GM21360 (cell line): ENCODE data around the gene ALOX12B.
"Not testable (repeated sequence)": the region's sequence is repeated elsewhere in the genome, so short reads cannot be mapped to it uniquely, and the experiment has no call there.

Experiments
- ATAC-seq: cut with Tn5 transposase; IDR thresholded peaks from one replicate; pipeline ENCODE4 v1.9.1; 2021; ENCODE audit warnings: mild to moderate bottlenecking, moderate library complexity; ENCODE audit not compliant: unreplicated experiment

The ALOX12B gene

DNA sequence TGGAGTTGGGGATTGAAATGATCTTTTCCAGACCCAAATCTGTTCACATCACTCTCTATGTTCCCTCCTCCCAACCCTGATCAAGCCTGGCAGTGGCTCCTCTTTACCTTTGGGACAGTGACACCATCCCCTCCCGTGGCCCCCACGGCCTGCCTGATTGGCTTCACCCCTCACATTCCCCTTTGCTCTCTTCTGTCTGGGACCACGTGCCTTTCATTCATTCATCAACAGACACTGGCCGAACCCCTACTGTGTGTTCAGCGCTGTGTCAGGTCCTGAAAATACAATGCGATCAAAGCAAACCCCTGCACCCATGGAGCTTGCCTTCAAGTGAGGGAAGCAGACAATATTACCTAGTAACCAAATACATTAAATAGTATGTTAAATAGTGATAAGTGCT, 2.2 kb upstream of the ALOX12B start:
- no peak for ATAC-seq

DNA sequence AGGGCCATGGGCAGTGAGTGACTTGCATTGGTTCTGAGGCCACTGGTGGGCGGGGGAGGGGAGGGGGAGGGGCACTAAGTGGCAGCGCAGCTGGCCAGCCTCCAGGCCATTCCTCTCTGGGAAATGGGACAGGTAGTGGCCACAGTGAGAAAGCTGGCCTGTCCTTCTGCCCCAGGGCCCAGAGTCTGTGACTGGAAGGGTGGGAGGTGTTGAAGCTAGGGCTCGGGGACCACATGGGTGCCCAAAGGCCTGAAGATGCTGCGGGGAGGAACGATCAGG, 375 bp upstream of the ALOX12B start:
- ATAC-seq = no peak

DNA sequence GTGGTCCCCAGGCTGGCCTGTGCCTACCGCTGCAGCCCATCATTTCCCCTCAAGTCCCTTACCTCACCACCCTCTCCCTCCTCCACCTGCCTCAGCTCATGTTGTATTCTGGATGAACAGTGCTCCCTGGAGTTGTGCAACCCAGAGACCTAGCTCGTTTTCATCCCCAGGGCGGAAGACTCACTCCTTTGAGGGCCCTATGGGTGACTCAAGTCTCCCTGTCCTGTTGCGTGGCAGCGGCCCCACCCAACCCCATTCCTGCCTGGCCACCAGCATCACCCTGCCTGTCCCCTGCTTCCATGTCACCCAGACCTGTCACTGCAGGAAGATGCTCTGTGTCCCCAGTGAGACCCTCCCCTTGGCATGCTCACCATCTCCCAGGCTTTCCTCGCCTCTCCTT, 3.3 kb downstream of the ALOX12B start:
- no peak for ATAC-seq

DNA sequence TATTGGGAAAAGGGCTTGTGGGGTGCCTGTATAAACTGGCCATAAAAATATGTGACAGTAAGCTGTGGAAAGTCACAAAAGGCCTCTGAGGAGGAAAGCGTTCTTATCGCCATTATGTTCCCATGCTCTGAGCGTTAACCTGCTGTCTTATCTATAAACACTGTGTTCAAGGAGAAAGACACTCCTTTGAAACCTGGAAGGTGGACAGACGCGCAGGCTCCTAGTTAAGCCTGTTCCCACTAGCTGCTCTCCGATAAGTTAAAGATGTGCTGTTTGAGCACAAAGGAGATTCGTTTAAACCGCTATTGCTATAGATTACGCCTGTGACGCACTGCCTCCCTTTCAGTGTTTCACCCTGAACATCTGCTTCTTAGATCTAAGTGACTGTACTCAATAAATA, 5.2 kb downstream of the ALOX12B start:
- ATAC-seq = no peak

DNA sequence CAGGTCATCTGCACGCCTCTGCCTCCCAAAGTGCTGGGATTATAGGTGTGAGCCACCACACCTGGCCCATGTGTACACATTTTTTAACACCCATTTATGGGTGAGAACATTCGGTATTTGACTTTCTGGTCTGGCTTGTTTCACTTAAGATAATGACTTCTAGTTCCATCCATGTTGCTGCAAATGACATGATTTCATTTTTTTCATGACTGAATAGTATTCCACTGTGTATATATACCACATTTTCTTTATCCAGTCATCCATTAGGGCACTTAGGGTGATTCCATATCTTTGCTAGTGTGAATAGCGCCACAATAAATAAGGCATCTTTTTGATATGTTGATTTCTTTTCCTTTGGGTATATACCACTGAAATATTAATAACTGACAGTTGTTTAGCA, 5.6 kb downstream of the ALOX12B start:
- no peak for ATAC-seq

DNA sequence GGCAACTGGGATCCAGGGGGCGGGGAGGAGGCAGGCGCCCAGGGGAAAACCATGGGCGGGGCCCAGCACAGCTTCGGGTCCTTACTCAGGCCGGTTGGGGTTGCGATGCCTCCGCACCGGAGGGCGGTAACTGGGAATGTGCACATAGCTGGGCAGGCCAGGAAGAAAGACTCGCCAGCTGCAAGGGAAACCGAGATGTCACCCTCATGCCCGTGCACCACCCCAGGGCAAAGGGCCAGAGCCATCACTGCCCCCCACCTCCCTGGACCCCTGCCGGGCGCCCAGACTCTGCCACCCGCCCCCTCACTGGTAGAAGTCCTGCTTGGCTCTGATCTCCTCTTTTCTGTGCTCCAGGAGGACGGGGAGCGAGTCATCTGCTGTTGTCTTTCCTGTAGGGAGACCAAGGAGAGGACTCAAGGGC, 6.7 kb downstream of the ALOX12B start:
- no peak for ATAC-seq

DNA sequence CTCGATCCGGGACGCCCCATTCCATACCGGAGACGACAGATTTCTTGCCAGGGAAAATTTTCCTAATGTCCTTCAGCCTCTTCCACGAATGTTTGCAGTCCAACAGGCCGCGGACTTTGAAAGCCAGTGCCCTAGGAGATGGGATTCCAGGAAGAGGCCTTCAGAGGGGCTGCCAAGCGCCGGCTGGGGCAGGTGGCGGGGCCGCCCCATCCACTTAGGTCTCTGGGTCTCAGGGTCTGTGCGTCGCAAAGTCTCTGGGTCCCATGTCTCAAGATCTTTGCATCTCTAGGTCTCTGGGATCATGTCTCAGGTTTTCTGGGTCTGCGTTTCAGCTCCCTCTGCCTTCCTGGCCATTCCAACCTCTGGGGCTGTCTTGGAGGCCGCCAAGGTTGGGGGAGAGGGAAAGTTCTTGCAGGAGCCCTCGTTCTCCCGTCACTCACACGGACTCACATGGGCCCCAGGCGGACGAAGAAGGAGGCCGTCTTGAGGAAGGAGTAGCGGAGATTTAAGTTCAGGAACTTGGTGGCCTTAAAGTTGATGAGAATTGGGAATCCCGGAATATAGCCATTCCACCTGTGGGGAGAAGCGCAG, 7.2 kb downstream of the ALOX12B start:
- no peak for ATAC-seq

DNA sequence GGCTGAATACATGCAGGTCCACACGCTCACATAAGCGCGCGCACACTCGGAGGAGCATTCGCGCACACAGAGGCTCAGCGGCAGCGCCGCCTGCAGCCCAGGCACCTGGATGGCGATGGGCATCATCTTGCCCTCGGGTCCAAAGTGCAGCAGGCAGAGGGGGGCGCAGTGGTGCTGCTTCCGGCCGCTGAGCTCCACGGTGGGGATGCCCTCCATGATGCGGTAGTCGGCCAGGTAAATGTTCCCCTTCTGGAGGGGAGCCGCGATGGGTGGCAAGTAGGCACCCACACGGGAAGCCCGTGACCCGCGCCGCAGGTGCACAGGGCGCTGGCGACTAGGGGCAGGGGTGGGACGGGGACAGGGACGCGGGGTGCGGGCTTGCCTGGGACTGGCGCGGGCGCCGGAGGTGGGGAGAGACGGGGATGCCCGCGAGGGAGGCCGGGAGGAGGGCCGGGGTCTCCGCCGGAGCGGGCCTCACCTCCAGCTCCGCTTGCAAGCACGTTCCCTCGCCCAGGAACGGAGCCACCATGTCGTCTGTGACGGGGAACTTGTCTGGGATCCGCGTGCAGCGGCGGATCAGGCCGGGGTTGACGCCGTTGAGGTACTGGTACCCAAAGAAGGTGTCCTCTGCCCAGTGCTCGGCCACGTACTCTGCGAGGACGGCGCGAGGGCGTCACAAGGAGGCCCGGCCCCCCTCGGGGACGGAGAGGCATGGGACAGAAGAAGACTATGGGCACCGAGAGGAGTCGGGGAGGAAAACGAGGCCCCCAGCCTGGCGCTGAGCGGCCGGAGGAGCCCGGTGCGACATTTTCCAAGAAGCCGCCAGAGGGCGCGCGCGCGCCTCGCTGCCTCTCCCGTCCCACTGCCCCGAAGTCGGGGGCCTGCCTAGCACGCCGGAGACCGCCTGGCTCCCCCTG, 8.0 kb downstream of the ALOX12B start:
- ATAC-seq = no peak

DNA sequence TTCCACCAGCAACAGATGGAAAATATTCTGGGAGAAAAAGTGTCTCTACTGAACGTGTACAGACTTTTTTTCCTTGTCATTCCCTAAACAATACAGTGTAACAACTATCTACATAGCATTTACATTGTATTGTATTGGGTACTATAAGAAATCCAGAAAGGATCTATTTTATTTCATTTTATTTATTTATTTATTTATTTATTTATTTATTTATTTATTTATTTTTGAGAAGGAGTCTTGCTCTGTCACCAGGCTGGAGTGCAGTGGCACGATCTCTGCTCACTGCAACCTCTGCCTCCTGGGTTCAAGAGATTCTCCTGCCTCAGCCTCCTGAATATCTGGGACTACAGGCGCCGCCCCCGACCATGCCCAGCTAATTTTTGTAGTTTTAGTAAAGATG, 9.6 kb downstream of the ALOX12B start:
- not testable (repeated sequence) for ATAC-seq

DNA sequence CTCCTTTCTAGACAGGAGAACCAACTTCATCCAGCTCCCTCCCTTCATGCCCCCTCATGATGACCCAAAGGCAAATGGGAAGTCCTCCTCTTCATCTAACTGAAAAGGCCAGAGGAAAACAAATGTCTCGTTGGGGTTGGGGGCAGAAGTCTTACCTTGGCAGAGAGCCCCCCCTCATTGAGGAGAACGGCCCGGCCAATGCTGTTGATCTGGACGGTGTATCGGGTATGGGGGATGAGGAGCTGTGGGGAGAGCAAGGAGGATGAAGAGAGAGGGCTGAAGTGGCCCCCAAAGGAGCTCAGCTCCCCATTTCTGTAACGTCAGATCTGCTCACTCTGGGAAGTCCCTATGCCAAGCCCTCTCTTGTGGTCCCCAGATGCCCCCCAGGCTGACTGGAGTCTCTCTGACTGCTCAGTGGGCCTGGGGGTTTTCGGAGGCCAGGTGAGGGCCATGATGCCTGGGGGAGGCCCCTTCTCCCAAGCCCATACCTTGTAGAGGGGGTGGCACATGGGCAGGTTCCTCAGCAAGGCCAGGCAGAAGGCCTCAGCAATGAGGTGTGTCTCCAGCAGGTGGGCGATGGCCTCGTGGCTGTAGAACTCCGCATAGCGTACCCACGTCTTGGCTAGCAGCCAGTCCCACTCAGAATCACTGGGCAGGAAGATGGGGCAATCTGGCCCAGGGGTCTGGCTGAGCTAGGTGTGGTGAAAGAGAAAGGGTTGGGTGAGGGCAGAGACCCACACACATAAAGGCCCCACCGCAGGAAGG, 10.8 kb downstream of the ALOX12B start:
- ATAC-seq = no peak

DNA sequence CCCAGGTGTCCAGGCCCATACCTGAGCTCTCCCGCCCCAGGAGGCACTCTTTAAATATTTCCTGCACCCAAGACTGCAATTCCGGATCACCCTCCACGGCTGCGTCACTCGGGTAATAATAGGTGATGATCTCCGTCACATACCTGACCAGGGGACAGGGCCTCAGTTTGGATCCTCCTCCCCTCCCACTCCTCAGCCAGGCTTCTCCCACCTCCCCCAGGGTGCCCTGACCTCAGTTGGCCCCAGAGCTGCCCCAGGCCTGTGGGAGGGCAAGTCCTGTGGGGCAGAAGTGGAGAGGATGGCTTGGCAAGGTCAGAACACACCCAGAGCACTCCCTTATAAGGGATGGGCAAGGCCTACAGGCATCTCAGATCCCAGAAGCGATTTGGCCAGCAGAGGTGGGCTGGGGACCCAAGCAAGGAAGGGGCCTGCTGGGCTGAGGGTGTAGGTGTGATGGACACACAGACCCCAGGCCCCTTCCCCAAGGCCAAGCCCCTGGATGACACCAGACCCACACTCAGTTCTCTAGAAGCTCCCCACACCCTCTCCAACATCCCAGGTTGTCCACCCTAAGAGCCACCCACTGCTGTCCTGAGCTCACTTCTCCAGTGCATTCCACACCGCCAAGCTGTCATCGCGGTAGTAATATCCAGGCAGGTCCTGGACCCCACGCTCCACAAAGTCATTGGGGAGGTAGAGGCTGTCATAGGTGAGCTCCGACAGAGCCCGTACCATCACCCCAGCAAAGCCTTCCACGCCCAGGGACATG, 11.8 kb downstream of the ALOX12B start:
- ATAC-seq = no peak

DNA sequence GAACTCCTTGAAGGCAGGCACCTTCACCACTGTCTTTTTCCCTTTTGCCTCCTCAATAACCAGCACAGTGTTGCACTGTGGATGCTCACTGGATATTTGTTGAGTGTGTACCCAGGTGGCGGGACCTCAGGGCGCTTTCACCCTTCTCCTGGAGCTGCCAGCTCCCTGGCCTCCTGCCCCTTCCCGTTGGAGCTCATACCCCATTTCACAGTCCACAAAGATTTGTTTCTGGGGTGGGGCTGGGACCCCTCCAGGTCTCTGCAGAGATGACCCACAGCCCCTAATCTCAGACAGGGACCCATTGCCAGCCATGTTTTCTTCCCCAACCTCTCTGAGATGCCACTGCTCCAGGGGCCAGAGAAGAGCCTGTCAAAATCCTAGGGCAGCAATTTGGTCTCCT, 12.4 kb downstream of the ALOX12B start:
- ATAC-seq = no peak

DNA sequence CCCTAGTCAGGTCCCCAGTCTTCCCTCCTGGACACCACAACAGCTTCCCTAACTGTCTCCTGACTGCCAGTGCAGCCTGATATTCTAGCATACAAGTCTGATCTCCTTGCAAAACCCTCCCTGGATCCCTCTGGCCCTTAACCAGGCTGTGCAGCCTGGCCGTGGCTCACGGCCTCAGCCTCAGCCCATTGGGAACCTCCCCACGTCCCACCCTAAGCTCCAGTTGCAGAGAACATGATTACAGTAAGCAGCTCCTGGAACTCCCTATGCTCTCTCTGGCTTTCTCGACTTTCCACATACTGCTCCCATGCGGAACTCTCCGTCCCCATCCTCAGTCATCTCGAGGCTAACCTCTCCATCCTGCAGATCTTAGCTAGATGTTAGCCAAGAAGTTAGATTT, 13.0 kb downstream of the ALOX12B start:
- ATAC-seq = no peak

DNA sequence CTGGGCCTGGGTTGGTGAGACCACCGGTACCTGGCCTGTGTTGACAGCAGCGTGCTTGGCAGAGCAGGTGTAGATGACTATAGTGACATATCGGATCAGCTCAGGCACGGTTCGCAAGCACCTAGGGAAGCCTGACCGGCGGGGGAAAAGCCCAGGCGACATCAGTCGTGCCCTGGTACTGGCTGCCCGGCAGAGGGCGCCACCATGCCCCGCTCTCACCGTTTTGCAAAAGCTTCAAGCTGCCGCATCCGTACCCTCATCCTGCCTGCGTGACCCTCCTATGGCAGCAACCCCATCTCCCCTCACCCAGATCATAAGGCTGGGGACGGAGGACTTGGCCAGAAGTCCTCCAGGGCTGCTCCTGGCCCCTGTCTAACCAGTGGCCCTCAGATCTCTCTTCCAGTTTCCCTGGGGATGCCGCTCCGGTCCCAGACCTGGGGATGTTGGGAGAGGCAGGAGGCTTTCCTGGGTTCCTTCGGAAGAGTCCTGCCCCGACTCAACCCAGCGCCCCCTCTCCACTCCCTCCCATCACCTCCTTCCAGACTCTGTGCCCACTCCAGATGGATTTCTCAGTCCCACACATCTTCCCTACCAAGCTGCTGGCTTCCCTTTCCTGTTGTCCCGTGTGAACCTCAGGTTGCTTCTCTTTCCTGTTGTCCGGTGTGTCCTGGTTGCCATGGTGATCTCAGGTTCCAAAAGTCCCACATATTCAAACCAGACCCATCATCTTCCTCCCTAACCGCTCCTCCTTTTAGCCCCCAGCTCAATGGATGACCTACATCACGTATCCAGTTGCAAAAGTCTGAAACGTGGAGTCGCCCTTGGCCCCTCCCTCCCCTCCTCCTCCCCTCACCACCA, 13.7 kb downstream of the ALOX12B start:
- ATAC-seq = no peak

DNA sequence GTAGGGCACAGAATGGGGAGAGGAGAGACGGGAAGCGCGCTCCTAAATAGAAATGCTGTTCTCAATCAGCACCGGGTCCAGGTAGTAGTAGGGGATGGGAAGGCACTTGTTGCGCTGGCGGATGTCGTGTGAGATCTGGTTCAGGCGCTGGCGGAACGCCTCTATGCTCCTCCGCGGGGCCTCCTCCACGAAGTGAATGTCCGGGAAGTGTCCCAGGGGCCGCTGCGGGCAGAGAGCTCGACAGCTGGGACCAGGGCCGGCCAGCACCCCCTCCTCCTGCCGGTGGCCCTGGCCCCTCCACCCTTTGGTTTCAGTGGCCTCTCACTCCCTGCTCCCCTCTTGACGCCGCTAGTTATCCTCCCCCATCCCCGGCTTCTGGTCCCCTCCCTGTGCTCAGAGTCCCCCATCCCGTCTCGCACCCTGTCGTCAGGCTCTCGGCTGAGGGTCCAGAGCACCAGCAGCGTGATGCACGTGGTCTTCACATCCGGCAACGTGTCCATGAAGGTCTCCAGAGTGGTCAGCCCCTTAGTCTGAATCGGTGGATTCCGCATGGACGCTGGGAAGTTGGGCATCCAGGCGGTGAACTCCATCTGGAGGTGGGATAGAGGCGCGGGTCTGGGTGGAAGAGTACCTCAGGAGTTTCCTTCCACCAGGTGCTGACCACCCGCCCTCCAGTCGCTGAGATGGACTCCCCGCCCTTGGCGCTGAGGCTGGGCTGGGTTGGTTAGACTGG, 14.6 kb downstream of the ALOX12B start:
- ATAC-seq = no peak

DNA sequence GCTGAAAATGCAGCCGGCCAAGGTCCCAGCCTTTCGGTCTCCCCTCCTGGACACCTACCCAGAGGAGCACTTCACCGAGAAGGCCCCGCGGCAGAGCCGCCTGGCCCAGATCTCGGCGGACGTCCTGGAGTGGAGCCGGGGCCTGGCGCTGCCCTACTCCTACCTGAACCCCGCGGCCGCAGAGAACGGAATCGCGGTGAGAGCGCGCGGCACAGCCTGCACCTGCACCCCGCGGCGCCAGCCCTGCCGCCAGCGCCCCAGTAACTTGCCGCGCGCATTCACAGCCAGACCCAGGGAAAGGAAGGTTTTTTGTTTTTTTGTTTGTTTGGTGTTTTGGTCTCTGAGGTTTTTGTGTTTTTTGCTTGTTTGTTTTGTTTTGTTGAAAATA, 15.2 kb downstream of the ALOX12B start:
- no peak for ATAC-seq

DNA sequence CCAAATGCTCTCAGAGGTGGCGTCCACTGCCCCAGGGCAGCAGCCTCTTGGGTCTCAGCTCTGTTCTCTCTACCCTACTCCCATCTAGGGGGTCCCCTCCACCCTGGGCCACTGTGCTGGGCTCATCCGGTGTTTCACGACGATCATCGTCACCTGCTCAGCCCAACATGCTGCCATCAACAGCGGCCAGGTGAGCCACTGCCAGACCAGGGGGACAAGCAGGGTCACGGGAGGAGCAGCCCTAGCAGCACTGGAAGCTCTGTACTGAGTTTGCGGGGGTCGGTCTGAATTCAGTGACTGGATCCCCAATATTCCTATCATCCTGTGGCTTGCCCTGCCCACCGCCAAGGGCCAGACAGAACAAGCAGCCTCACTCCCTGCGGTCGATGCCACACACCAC, 16.0 kb downstream of the ALOX12B start:
- no peak for ATAC-seq

DNA sequence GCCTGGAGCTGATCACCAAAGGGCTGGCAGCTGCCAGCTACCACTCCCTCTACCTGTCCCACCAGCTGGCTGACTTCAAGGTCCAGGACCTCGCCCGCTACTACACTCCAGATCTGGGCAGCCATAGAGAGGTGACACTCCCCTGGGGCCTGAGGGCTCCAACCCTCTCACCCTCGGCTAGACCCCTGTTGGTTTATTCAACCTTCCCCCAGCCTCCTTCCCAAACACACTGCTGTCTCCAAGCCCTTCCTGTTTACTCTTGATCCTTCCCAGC, 18.0 kb downstream of the ALOX12B start:
- ATAC-seq = no peak

DNA sequence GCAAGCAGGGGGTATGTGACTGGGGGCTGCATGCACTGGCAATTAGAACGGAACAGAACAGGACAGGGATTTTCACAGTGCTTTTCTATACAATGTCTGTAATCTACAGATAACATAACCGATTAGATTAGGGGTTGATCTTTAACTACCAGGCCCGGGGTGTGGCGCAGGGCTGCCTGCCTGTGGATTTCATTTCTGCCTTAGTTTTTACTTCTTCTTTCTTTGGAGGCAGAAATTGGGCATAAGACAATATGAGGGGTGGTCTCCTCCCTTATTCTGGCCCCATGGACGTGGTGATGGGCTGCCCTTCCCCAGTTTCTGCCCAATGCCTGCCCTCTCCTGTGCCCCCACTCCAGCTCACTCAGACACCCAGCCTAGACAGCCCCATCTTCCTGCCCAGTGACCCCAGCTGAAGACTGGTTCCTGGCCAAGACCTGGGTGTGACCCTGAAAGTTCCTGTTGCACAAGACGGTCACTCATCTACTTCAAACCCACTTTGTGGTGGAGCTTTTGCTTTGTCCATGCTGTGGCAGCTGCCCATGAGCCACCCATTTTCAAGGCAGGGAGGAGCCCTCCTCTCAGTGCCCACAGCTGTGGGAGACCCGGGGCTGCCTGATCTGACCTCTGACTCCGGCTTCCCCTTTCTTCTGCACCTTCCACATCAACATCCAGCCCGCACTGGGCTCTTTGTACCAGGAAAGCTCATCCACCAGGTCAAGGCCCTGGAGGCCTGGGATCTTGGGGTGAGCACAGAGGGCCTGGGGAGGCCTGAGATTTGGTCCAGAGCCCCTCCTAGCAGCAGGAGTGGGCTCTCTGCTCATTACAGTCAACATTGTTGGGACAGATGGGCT, 18.6 kb downstream of the ALOX12B start:
- no peak for ATAC-seq
